T-cell (primary cell): ENCODE results near the gene TRPM4. TPM values are rescaled to one million over a fixed set of nuclear protein-coding genes. Genes with fewer than 3 reads are reported as not detected.

Experiments used
- ATAC-seq, 4 experiments: fragments of 200-7000 bp in 3 of 4; fragments of 150-1000 bp in 1 of 4; cut with Tn5 transposase; replicated peaks in 1 of 4; 1 replicate in 3 of 4; 2 replicates in 1 of 4; pipeline ENCODE4 v1.10.0; 2021; ENCODE audit warnings: moderate library complexity in 3 of 4, mild to moderate bottlenecking in 2 of 4, moderate number of reproducible peaks in 1 of 4
- CTCF ChIA-PET, 2 donors: fragments of 300-600 bp; sonication (Branson Sonifier 250); formaldehyde crosslinking; loops; one replicate each; lab custom pipeline; 2022; ENCODE audit warnings: antibody characterized with exemption in 2 of 2; lab: Charles Lee
- POLR2A ChIA-PET, 2 donors: fragments of 300-600 bp; sonication (Branson Sonifier 250); formaldehyde crosslinking; loops; one replicate each; lab custom pipeline; 2022; ENCODE audit warnings: antibody characterized with exemption in 2 of 2; lab: Charles Lee
- DNase-seq, 35 experiments: peaks; one replicate each; pipeline versions ENCODE4 v3.0.0 to v3.0.0-alpha.2; 2013 to 2023
- H3K27ac ChIP-seq: one replicate; pipeline ENCODE4 v1.5.1; 2013; ENCODE audit warnings: low read length
- H3K27me3 ChIP-seq, 2 experiments: replicated peaks in 1 of 2; 1 replicate in 1 of 2; 2 replicates in 1 of 2; pipeline versions ENCODE4 v1.6.1 to v1.7.0; 2013; ENCODE audit warnings: low read length in 1 of 2, mixed read lengths in 1 of 2; ENCODE audit not compliant: control insufficient read depth in 2 of 2, insufficient read depth in 2 of 2; ENCODE audit errors: extremely low read depth in 1 of 2
- H3K36me3 ChIP-seq, 2 donors: 1 replicate in 1 of 2; 2 replicates in 1 of 2; pipeline versions ENCODE4 v1.6.1 to v1.7.0; 2013; ENCODE audit warnings: low read length in 1 of 2; ENCODE audit not compliant: control insufficient read depth in 2 of 2, insufficient read depth in 1 of 2; ENCODE audit errors: extremely low read depth in 1 of 2
- H3K4me1 ChIP-seq, 2 experiments: 1 replicate in 1 of 2; 2 replicates in 1 of 2; pipeline versions ENCODE4 v1.6.1 to v1.7.0; 2013; ENCODE audit warnings: low read length in 2 of 2, mixed read lengths in 1 of 2; ENCODE audit not compliant: insufficient read depth in 2 of 2, control insufficient read depth in 1 of 2; ENCODE audit errors: extremely low read depth in 1 of 2
- H3K4me3 ChIP-seq, 2 donors: 1 replicate in 1 of 2; 2 replicates in 1 of 2; pipeline versions ENCODE4 v1.5.1 to v1.7.0; 2013; ENCODE audit warnings: mild to moderate bottlenecking in 2 of 2, low read length in 1 of 2, moderate library complexity in 1 of 2; ENCODE audit not compliant: control insufficient read depth in 1 of 2; ENCODE audit errors: extremely low read depth in 1 of 2
- H3K9me3 ChIP-seq: 2 replicates; pipeline ENCODE4 v1.7.0; 2013
- H3K27ac Mint-ChIP-seq, 2 donors: one replicate each; pipeline ENCODE4 v1.8.0; 2020 to 2021; ENCODE audit warnings: mild to moderate bottlenecking in 2 of 2, mixed read lengths in 2 of 2
- H3K27me3 Mint-ChIP-seq, 2 donors: one replicate each; pipeline ENCODE4 v1.8.0; 2021 to 2022; ENCODE audit warnings: mixed read lengths in 2 of 2
- H3K36me3 Mint-ChIP-seq: one replicate; pipeline ENCODE4 v1.8.0; 2021; ENCODE audit warnings: mixed read lengths
- H3K4me1 Mint-ChIP-seq, 3 donors: one replicate each; pipeline ENCODE4 v1.8.0; 2020 to 2022; ENCODE audit warnings: mixed read lengths in 3 of 3, mild to moderate bottlenecking in 1 of 3
- H3K4me3 Mint-ChIP-seq, 3 donors: one replicate each; pipeline ENCODE4 v1.8.0; 2020 to 2022; ENCODE audit warnings: mild to moderate bottlenecking in 3 of 3, mixed read lengths in 3 of 3, moderate library complexity in 3 of 3
- H3K9me3 Mint-ChIP-seq, 3 donors: one replicate each; pipeline ENCODE4 v1.8.0; 2020 to 2022; ENCODE audit warnings: mixed read lengths in 3 of 3
- WGBS: methylation state at CpG from one replicate; pipeline ENCODE4 v1.1.5; 2013; ENCODE audit warnings: missing lambda C conversion rate; ENCODE audit not compliant: insufficient coverage; 5-methylcytosine and 5-hydroxymethylcytosine counted together
- total RNA-seq, 35 experiments: library from RNA in 6 of 35; stranded (reverse) in 6 of 35; fragments of 120-200 nt in 1 of 35; gene quantifications; one replicate each; pipeline versions ENCODE4 v1.2.1 to v1.2.4 and lab custom pipeline; 2013 to 2026

TRPM4 gene
- total RNA-seq, 5 donors from 2014 or later (not counting 1 experiment from before 2014, with no cell fraction given): 0.43 to 0.89 (median 0.50) TPM; not detected in 2

DNA sequence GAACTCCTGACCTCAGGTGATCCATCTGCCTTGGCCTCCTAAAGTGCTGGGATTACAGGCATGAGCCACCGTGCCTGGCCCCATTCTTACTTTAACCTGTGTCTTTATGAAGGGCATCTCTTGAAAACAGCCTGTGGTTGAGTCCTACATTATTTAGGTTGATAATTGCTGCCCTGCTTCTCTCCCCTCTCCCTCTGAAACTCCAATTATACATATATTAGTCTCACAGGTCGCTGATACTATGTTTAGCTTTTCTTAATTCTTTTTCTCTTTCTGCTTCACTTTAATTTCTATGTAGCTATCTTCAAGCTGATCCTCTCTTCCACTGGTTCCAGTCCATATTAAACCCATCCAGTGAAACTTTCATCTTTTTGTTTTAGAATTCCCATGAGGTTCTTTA is 92.3 kb downstream of the TRPM4 start:
- Mint-ChIP-seq H3K27me3 (peaks cover 19 to 31% of the 10 kb centered on the region in 2 donors), H3K9me3 (peaks cover 0 to 2% (median 0%) of the 10 kb centered on the region in 3 donors), H3K36me3 (no peaks in the 10 kb centered on the region), H3K27ac (no peak overlapping the region), H3K4me3 (no peak overlapping the region), H3K4me1 (no peaks in the 10 kb centered on the region)
- no peaks in the 10 kb centered on the region for H3K36me3 ChIP-seq
- H3K4me3 ChIP-seq: no peak overlapping the region
- H3K27ac ChIP-seq: no peak overlapping the region
- ATAC-seq (no peak), DNase-seq (no peak)
- H3K27me3 ChIP-seq: peaks cover 0 to 36% of the 10 kb centered on the region in 2 experiments
- H3K9me3 ChIP-seq: no peaks in the 10 kb centered on the region
- no peaks in the 10 kb centered on the region for H3K4me1 ChIP-seq
- ChIA-PET POLR2A (no interaction called here), CTCF (interaction anchor here in 1 of 2 donors (0.7 kb wide), 1 partner anchor 28 kb away, joined by 3 read pairs; no protein-coding TSS in a partner anchor)
- 57% methylated on average over 1 of the region's 2 CpGs for WGBS

DNA sequence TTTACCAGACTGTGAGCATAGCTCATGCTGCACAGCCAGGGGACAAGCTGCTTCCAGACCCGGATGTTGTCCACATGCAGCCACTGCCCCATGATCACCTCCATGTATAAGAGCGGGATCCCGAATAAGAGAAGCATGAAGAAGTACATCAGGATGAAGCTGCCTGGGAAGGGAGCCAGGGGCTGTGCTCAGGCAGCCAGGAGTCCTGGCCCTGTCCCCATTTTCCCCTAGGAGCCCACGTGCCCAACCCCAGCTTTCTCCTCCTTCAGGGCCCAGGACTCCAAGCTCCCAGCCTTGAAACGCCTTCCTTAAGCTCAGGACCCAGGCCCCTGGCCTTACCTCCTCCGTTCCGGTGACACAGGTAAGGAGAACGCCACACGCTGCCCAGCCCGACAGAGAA is 98.1 kb downstream of the TRPM4 start:
- CTCF ChIA-PET: interaction anchor here in 1 of 2 donors (0.6 kb wide), 1 partner anchor 53 kb away, joined by 12 read pairs; no protein-coding TSS in a partner anchor
- Histone ChIP-seq H3K36me3 (no peaks in the 10 kb centered on the region), H3K4me1 (no peaks in the 10 kb centered on the region), H3K27ac (no peak overlapping the region), H3K27me3 (peaks cover 0 to 44% of the 10 kb centered on the region in 2 experiments), H3K4me3 (no peak overlapping the region), H3K9me3 (peaks cover 2% of the 10 kb centered on the region)
- peaks cover 35 to 54% of the 10 kb centered on the region in 2 donors for H3K27me3 Mint-ChIP-seq
- DNase-seq: no peak
- ATAC-seq: no peak
- H3K36me3 Mint-ChIP-seq: peaks cover 9% of the 10 kb centered on the region
- no peak overlapping the region for H3K27ac Mint-ChIP-seq
- H3K9me3 Mint-ChIP-seq: peaks cover 7 to 23% (median 12%) of the 10 kb centered on the region in 3 donors
- POLR2A ChIA-PET: no interaction called here
- WGBS: 74% methylated on average over 5 of the region's 10 CpGs
- no peaks in the 10 kb centered on the region for H3K4me1 Mint-ChIP-seq
- no peak overlapping the region for H3K4me3 Mint-ChIP-seq

DNA sequence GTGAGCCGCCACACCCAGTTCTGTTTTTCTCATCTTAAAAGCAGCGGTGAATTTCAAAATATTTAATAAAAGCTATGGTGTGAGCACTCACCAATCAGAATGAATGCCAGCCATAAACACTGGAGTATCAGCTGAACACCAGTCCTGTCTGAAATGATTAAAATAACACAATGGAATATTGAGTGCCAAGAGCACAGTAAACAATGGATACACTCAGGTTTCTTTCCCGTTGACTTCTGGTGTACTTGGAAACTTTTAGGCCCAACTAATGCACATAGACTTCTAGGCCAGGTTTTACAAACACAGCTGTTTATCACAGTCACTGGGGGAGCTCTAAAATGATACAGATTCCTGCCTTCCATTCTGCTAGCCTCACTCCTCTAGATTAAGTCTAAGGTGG is 99.1 kb downstream of the TRPM4 start:
- Histone ChIP-seq H3K9me3 (peaks cover 2% of the 10 kb centered on the region), H3K4me1 (no peaks in the 10 kb centered on the region), H3K36me3 (no peaks in the 10 kb centered on the region), H3K4me3 (no peak overlapping the region), H3K27me3 (peaks cover 0 to 41% of the 10 kb centered on the region in 2 experiments), H3K27ac (no peak overlapping the region)
- no peak for ATAC-seq
- peaks cover 38 to 56% of the 10 kb centered on the region in 2 donors for H3K27me3 Mint-ChIP-seq
- POLR2A ChIA-PET: no interaction called here
- H3K36me3 Mint-ChIP-seq: peaks cover 9% of the 10 kb centered on the region
- 100% methylated on average over 1 of the region's 3 CpGs for WGBS
- H3K4me3 Mint-ChIP-seq: no peak overlapping the region
- CTCF ChIA-PET: interaction anchor here in 1 of 2 donors (0.6 kb wide), 1 partner anchor 58 kb away, joined by 3 read pairs; no protein-coding TSS in a partner anchor
- H3K27ac Mint-ChIP-seq: no peak overlapping the region
- H3K9me3 Mint-ChIP-seq: peaks cover 7 to 27% (median 12%) of the 10 kb centered on the region in 3 donors
- DNase-seq: no peak
- no peaks in the 10 kb centered on the region for H3K4me1 Mint-ChIP-seq

Other genes with a start within 250 kb of the TRPM4 start
- gene DHDH, start 224.1 kb upstream of the TRPM4 start, total RNA-seq: 1 to 10 TPM in 4 of 5 donors, under 1 TPM in 1; 0.93 to 1.7 (median 1.2) TPM
- gene BAX, start 202.9 kb upstream of the TRPM4 start, total RNA-seq: 100 to 1,000 TPM in 3 of 5 donors, 10 to 100 TPM in 2; 76.6 to 201 (median 183) TPM
- 1,000 to 10,000 TPM in 2 of 5 donors, 100 to 1,000 TPM in 3; 594 to 1,085 (median 906) TPM for gene FTL, start 192.5 kb upstream of the TRPM4 start, total RNA-seq
- 10 to 100 TPM; 28.1 to 58.9 (median 52.4) TPM for gene GYS1, start 164.5 kb upstream of the TRPM4 start, total RNA-seq
- 10 to 100 TPM; 20.3 to 48.7 (median 41.4) TPM for gene RUVBL2, start 163.9 kb upstream of the TRPM4 start, total RNA-seq
- gene LHB, start 140.7 kb upstream of the TRPM4 start, total RNA-seq: under 1 TPM in 1 of 5 donors, not detected in 4; 0.57 TPM
- not detected for gene CGB3, start 133.5 kb upstream of the TRPM4 start, total RNA-seq
- not detected for gene CGB2, start 125.9 kb upstream of the TRPM4 start, total RNA-seq
- gene CGB1, start 120.9 kb upstream of the TRPM4 start, total RNA-seq: not detected
- not detected for gene CGB5, start 113.9 kb upstream of the TRPM4 start, total RNA-seq
- not detected for gene CGB8, start 108.7 kb upstream of the TRPM4 start, total RNA-seq
- gene CGB7, start 100.0 kb upstream of the TRPM4 start, total RNA-seq: not detected
- not detected for gene NTF4, start 93.0 kb upstream of the TRPM4 start, total RNA-seq
- gene KCNA7, start 85.1 kb upstream of the TRPM4 start, total RNA-seq: not detected
- 100 to 1,000 TPM; 406 to 704 (median 645) TPM for gene SNRNP70, start 72.3 kb upstream of the TRPM4 start, total RNA-seq
- 10 to 100 TPM in 3 of 5 donors, 1 to 10 TPM in 2; 8.1 to 17.8 (median 12.9) TPM for gene LIN7B, start 43.4 kb upstream of the TRPM4 start, total RNA-seq
- 1 to 10 TPM; 2.1 to 3.7 (median 2.5) TPM for gene C19orf73, start 38.6 kb upstream of the TRPM4 start, total RNA-seq
- gene PPFIA3, start 38.2 kb upstream of the TRPM4 start, total RNA-seq: 1 to 10 TPM; 3.8 to 4.7 (median 4.1) TPM
- not detected for gene HRC, start 2.4 kb upstream of the TRPM4 start, total RNA-seq
- gene SLC6A16, start 167.4 kb downstream of the TRPM4 start, total RNA-seq: 1 to 10 TPM; 5.4 to 8.1 (median 6.4) TPM
- 100 to 1,000 TPM; 365 to 435 (median 369) TPM for gene CD37, start 177.6 kb downstream of the TRPM4 start, total RNA-seq
- gene TEAD2, start 204.6 kb downstream of the TRPM4 start, total RNA-seq: under 1 TPM in 3 of 5 donors, not detected in 2; 0.20 to 0.43 (median 0.28) TPM
- gene DKKL1, start 206.1 kb downstream of the TRPM4 start, total RNA-seq: not detected
- gene KASH5, start 230.5 kb downstream of the TRPM4 start, total RNA-seq: under 1 TPM in 2 of 5 donors, not detected in 3; 0.25 to 0.26 TPM